Stimulated activated CD4-positive, alpha-beta T cell treated with anti-CD3 and anti-CD28 coated beads, Interleukin-1b, Interleukin-23, amount 100 ng/mL, for 1 hour (primary cell): Measurements from ENCODE around the gene LYSMD1.
"Not testable (repeated sequence)": the region's sequence is repeated elsewhere in the genome, so short reads cannot be mapped to it uniquely, and the experiment has no call there.

ENCODE experiments used
- DNase-seq, 2 donors: peaks; one replicate each; pipeline ENCODE4 v3.0.0-alpha.2; 2020; ENCODE audit warnings: low read depth in 2 of 2

Gene LYSMD1, protein sequence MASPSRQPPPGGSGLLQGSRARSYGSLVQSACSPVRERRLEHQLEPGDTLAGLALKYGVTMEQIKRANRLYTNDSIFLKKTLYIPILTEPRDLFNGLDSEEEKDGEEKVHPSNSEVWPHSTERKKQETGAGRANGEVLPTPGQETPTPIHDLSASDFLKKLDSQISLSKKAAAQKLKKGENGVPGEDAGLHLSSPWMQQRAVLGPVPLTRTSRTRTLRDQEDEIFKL

DNA sequence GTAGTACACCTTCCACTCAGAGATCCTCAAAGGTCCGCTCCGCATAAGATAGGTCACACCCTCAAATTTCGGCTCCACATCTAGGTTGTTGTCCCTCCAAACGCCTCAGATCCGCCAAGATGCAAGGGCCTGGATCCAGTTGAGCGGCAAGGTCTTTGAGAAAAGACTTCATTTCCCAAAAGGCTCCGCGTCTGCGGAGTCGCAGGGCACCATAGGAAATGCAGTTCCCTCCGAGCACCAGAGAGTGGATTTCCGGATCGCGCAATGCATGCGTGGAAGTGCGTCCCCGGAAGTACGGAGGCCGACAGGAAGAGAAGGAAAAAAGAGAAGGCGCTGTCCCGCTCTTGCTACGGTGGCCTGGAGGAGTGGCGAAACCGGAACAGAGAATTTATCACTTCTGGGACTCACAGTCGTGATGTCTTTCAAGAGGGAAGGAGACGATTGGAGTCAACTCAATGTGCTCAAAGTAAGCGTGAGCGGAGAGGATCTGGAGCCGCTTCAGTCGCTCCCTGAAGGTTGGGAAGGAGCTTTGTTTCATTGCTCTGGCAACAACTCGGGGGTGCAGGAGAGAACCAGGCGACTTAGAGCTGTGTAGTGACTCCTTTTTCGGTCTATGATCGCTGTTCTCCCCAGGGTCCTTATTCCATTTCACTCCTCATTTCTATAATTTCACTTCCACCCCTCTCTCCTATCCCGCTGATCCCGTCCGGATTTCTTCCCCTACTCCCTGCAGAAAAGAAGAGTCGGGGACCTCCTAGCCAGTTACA is at the start of gene LYSMD1, which contains the start of gene SCNM1:
Gene LYSMD1 (minus strand): TSS at position 165 of the 767 bp plus-strand sequence. CDS start 644 bp downstream, outside the sequence.
Gene SCNM1 (plus strand): TSS at position 407 of the 767 bp plus-strand sequence. CDS start 9 bp downstream, at position 416.
- DNase-seq: peak; percentile 80 to 88

DNA sequence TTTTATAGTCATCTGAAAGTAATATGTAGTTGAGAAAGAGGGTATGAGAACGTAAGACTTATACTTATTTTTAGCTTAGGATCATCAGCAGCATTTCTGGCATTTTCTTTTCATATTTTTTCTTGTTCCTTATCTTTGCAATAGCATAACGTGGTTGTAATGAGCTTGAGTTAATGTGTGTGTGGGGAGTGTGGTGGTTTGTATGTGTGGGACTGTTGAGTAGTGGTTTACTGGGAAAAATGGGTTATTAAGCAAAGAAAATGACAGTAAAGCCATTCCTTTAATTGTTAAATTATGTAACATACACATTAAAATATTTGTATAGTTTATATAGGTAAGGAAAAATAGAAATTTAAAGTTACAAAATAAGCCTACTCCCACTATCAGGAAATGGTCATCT is 47.9 kb upstream of the LYSMD1 start:
- DNase-seq: no peak

GRCh38 chr1:151211972-151212705 is 46.4 kb upstream of the LYSMD1 start:
- DNase-seq: no peak

GRCh38 chr1:151210830-151211229 is 45.1 kb upstream of the LYSMD1 start:
- no peak for DNase-seq

DNA sequence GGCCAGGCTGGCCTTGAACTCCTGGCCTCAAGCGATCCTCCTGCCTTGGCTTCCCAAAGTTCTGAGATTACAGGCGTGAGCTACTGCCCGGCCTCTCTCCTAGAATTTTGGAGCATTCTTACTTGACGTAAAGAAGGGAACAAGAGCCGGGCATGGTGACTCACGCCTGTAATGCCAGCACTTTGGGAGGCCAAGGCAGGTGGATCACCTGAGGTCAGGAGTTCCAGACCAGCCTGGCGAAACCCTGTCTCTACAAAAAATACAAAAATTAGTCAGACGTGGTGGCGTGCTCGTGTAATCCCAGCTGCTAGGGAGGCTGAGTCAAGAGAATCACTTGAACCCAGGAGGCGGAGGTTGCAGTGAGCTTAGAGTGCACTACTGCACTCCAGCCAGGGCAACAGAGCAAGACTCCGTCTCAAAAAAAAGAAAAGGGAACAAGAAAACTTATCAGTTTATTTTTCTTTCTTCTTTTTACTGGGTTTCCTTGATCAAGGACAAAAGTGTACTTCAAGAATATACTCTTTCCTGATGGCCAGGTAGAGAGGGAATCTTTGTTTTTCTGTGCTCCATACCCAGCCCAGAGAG is 39.8 kb upstream of the LYSMD1 start:
- not testable (repeated sequence) for DNase-seq

GRCh38 chr1:151199873-151200581 is 34.3 kb upstream of the LYSMD1 start:
- DNase-seq: no peak

- DNase-seq: peak; percentile 97
Measured at GRCh38 chr1:151198254-151199127, 32.8 kb upstream of the LYSMD1 start, which contains the start of gene PIP5K1A. Gene PIP5K1A, plus strand, starts transcription at chr1:151198552. Its CDS starts 445 bp downstream, at chr1:151198997.

DNA sequence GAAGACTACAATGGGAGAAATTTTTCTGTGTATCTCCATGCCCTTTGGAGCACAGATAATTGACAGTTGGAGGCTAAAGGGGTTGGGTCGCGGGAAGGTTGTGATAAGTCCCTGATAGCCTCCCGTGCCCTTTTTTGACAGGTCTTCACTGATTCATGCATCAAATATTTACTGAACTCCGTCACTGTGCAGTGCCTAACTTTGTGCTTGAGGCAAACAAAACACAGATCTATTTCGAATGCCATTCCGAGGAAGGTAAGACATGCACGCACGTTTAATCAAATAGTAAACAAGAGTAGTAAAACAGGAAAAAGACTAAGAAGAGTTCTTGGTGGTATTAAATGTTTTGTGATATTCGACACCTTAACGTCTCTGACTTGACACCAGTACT is 32.2 kb upstream of the LYSMD1 start:
- DNase-seq: no peak

- no peak for DNase-seq
Measured at GRCh38 chr1:151196292-151196800, 30.6 kb upstream of the LYSMD1 start.

GRCh38 chr1:151194894-151195594 is 29.3 kb upstream of the LYSMD1 start:
- DNase-seq: not testable (repeated sequence)

GRCh38 chr1:151193856-151194255 is 28.2 kb upstream of the LYSMD1 start:
- no peak for DNase-seq

DNA sequence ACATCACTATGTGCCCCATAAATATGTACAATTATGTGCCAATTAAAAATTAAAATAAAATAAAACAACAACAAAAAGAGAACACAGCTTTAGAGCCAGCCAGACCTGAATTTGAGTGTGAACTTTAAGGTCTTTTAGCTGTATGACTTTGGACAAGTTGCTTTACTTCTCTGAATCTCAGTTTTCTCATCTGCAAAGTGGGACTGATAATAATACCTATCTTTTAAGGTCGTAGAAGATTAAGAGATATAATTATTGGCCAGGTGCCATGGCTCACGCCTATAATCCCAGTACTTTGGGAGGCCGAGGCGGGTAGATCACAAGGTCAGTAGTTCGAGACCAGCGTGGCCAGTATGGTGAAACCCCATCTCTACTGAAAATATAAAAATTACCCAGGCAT is 27.6 kb upstream of the LYSMD1 start:
- no peak for DNase-seq

DNA sequence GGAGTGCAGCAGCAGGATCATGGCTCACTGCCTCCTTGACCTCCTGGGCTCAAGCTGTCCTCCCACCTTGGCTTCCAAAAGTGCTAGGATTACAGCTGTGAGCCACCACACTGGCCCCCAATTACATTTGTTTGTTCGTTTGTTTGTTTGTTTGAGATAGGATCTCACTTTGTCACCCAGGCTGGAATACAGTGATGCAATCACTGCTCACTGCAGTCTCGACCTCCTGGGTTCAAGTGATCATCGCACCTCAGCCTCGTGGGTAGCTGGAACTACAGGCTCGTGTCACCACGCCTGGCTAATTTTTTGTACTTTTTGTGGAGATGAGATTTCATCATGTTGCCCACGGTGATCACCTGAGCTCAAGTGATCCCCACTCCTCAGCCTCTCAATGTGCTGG is 26.3 kb upstream of the LYSMD1 start:
- DNase-seq: no peak

DNA sequence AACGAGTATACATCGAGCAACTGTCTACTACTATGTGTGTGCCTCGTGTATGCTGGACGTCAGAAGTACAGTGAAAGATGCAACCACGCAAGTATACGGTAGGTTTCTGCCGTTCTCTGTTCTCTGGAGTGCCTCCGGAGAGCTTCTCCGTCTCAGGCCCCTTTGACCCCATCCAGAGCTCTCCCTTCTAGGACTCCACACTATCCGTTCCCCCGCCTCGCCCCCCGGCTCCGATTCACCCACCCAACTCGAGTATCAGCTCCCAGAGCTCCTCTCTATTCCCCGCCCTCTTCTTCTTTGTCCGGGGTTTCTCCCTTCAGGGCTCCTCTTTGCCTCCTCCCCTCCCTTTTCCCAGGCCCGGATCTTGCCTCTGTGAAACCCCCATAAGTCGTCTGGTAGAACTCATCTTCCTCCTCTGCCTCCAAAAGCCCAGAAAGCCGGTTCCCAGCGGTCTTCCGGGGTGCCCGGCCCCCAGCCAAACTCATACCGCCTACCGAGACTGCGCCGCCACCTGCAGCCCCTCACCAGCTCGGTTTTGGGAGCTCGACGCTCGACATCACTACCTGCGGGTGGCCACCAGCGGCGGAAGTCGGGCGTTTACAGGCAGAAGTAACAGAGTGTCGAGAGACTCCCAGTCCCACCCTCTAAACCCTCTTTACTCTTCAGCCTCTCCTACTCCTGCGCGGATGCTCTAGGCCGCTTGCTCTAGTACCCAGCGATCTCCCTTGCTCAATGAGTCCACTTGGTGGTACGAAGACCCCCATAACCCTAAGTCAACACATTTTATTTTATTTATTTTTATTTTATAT is 24.1 kb upstream of the LYSMD1 start, which contains the start of gene VPS72:
Gene VPS72 (minus strand): TSS at position 561 of the 809 bp plus-strand sequence. CDS start 76 bp downstream, at position 485.
- DNase-seq: peak; percentile 54 to 59

- DNase-seq: not testable (repeated sequence)
Measured at GRCh38 chr1:151188667-151189066, 23.0 kb upstream of the LYSMD1 start.

DNA sequence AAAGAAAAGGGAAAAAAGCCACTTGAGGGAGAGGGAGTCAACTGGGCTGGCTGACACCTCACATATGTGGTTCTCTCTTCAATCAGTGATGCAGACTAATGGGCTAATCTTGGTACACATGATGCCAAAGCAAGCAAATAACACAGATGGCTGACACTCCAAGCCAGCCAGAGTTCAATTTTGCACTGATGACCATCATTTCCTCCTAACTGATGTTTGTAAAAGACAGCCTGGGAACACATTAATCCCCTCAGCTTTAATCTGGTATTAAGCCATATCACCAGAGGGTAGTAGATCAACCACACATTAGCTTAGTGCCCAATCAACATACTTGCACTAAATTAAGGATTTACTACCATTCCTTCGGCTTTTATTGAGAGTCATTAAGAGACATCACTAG is 21.5 kb upstream of the LYSMD1 start:
- DNase-seq: no peak

DNA sequence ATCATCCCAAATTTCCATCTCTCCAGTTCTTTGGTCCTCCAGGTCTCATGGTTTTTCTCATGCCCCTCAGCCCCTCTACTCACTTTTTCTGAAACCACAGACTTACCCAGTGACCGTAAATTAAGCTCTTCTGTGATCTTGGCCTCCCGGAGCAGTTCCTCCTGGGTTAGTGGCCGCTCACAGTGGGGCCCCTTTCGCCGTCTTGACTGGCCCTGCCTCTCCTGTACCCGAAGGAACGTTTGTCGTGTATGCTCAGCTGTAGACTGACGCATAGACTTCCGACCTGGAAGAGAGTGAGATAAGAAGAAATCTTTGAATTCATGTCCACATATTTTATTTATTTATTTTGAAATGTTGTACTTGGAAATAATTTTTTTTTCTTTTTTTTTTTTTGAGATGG is 18.5 kb upstream of the LYSMD1 start:
- no peak for DNase-seq

DNA sequence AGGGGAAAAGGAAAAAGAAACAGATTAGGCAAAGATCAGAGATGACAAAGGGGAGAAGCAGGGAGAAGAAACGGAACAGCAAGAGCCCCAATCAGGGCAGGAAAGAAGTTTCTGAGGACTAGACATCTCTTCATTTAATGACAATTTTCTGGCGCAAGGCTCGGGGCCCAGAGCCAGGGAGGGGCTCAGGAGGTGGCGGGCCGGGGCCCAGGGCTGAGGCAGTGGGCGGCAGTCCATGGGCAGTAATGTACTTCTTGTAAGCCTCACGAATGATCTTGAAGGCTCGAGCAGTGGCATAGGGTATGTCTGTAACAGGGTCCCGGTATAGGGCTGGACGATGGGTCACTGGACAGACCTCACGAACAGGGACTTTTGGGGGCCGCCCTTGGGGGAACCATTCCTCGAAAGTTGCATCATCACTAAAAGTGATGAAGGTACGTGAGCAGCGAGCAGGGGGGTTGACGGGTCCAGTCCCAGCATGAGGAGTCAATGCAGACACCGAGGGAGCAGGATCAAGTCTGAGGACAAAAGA is 10.9 kb upstream of the LYSMD1 start:
- DNase-seq: no peak
